Endometrial microvascular endothelial cells (primary cell): ENCODE measurements around the gene CMC1. TPM values are rescaled to one million over a fixed set of nuclear protein-coding genes. Genes with fewer than 3 reads are reported as not detected.
"Not testable (repeated sequence)": the region's sequence is repeated elsewhere in the genome, so short reads cannot be mapped to it uniquely, and the experiment has no call there.

Experiments used
- in situ Hi-C: cut with HindIII; loops from 2 replicates; pipeline ENCODE4 v1.10.0; 2017; ENCODE audit warnings: low sequenced_read_pairs, low pct_unique_long_range_greater_than_20kb; ENCODE audit errors: inconsistent ontology term
- total RNA-seq: library from RNA; depleted of rRNA; stranded (reverse); fragments of >200 nt; gene quantifications from one replicate; pipeline ENCODE4 v1.2.3, GENCODE V29; 2015; ENCODE audit errors: inconsistent ontology term

Gene CMC1
- total RNA-seq, 1 donor from 2014 or later = 3.7 TPM

GRCh38 chr3:28242519-28242918, 1.1 kb downstream of the CMC1 start:
- in situ Hi-C loops = no loop called here

- in situ Hi-C loops = no loop called here
Observed at GRCh38 chr3:28243424-28244106, 2.1 kb downstream of the CMC1 start.

GRCh38 chr3:28244491-28244890, 3.1 kb downstream of the CMC1 start:
- in situ Hi-C loops = no loop called here

DNA sequence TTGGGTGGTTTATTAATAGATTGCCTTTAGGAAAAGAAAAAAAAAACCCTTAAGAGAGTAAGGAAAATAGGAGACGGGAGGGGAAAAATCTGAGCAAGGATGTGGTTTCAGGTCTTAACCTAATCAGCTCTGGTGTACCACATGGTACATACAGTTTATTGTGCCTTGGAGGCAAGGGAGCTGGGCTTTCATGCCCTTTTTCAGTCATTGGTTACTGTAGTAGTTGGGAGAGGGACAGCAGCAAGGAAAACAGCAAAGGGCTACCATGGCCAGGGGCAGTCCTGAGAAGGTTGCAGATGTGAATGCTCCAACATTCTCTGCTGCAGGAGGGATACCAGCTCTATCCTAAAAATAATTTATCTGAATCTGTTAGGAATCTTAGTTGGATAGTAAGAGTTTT, 5.9 kb downstream of the CMC1 start:
- in situ Hi-C loops = no loop called here

GRCh38 chr3:28250999-28251398, 9.6 kb downstream of the CMC1 start:
- in situ Hi-C loops = no loop called here

- in situ Hi-C loops = no loop called here
Observed at GRCh38 chr3:28252001-28252431, 10.6 kb downstream of the CMC1 start.

GRCh38 chr3:28253040-28253715, 11.8 kb downstream of the CMC1 start:
- in situ Hi-C loops = no loop called here

DNA sequence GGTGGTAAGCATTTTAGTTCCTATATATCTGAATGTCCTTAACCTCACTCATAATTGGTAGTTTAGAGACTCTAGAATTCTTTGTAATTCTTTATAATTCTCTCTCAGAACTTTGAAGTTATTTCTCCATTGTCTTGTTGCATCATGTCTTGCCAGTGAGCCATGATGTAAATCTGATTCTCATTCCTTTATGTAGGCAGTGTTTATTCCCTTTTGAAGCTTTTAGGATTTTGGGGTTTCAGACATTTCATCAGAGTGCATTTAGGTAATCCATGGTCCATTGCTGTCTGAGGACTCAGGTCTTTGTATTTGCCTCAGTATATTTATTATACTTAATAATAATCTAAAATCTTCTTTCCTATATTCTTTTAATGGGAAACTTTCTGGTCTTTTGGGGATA, 20.6 kb downstream of the CMC1 start:
- in situ Hi-C loops = no loop called here

DNA sequence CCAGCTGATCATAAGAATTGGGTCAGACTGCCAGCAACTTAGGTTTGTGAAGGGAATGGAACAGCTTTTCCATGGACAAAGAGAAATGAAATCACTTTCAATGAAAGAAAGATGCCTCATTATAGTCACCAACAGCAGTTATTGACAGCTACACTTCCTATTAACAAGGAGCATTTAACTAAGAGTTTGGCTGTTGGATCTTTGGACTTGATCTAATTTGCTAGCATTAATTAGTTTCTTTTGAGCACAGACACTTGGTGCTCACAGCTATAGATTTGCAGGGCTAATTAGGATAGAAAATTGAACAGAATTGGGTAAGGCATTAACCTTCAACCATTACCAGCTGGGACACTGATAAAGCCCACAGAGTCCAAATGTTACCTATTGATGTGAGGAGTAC, 24.2 kb downstream of the CMC1 start:
- in situ Hi-C loops = no loop called here

- in situ Hi-C loops = no loop called here
Observed at GRCh38 chr3:28267984-28268849, 26.8 kb downstream of the CMC1 start.

DNA sequence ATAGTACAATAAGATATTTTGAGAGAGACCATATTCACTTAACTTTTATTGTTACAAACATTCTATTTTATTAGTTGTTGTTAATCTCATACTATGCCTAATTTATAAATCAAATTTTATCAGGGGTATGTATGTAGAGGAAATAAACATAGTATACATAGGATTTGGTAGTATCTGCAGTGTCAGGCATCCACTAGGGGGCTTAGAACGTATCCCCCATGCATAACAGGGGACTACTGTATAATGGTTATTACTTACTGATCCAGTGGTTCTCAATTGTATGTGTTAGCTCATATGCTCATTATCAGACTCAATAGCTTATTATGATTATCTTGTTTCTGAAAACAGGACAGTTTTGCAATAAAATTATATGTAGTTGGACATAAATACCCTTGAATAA, 27.6 kb downstream of the CMC1 start:
- in situ Hi-C loops = no loop called here

DNA sequence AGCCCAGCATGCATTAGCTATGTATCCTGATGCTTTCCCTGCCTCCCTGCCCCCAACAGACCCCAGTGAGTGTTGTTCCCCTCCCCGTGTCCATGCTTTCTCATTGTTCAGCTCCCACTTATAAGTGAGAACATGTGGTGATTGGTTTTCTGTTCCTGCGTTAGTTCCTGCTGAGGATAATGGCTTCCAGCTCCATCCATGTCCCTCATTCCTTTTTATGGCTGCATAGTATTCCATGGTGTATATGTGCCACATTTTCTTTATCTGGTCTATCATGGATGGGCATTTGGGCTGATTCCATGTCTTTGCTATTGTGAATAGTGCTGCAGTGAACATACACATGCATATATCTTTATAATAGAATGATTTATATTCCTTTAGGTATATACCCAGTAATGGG, 28.5 kb downstream of the CMC1 start:
- in situ Hi-C loops = not testable (repeated sequence)

DNA sequence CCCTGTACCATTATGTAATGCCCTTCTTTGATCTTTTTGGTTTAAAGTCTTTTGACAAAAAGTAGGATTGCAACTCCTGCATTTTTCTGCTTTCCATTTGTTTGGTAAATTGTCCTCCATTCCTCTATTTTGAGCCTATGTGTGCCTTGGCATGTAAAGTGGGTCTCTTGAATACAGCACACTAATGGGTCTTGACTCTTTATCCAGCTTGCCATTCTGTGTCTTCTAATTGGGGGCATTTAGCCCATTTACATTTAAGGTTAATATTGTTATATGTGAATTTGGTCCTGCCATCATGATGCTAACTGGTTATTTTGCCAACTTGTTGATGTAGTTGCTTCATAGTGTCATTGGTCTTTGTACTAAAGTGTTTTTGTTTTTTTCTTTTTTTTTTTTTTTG, 32.4 kb downstream of the CMC1 start:
- in situ Hi-C loops = no loop called here

DNA sequence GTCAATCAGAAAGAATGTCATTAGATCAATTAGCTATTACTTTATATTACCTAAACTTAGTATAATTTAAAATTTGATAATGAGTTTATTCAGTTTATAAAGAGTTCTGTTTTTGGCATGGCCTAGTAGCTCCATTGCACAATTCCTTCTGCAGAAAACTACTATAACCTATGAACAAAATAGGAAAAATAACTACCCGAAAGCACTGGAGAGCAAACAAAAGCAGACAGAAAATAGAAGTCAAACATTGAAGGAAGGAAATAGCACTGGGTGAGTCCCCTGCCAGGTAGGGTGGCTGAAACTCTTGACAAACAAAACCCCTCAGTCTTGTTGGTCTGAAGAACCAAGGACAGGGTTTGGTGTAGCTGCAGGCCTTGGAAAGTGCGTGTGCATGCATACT, 37.5 kb downstream of the CMC1 start:
- in situ Hi-C loops = loop anchor here (25.0 kb wide), 1 partner anchor 567 kb away; the partner anchor contains the start of gene EOMES

DNA sequence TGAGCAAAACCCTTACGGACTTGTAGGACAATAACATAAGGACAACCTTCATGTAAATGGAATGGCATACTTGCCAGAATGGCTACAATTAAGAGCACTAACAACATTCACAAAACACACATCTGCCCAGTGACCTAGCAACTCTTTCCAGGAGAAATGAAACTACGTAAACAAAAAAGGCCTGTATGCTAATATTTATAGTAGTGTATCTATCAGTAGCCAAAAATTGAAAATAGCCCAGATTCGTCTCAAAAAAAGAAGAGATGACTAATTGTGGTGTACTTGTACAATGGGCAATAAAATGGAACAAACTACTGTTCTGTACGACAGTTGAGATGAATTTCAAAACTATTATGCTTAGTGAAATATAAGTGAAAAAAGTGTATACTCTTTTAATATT, 38.4 kb downstream of the CMC1 start:
- in situ Hi-C loops = loop anchor here (25.0 kb wide), 1 partner anchor 567 kb away; the partner anchor contains the start of gene EOMES

GRCh38 chr3:28280781-28281180, 39.4 kb downstream of the CMC1 start:
- in situ Hi-C loops = loop anchor here (25.0 kb wide), 1 partner anchor 568 kb away; the partner anchor contains the start of gene EOMES

GRCh38 chr3:28286595-28286994, 45.2 kb downstream of the CMC1 start:
- in situ Hi-C loops = loop anchor here (25.0 kb wide), 1 partner anchor 574 kb away; the partner anchor contains the start of gene EOMES

GRCh38 chr3:28287046-28287445, 45.6 kb downstream of the CMC1 start:
- in situ Hi-C loops = loop anchor here (25.0 kb wide), 1 partner anchor 575 kb away; the partner anchor contains the start of gene EOMES

- in situ Hi-C loops = loop anchor here (25.0 kb wide), 1 partner anchor 579 kb away; the partner anchor contains the start of gene EOMES
Observed at GRCh38 chr3:28290863-28291300, 49.5 kb downstream of the CMC1 start.
